KMS-11 (cell line): ENCODE results near the gene BECN2.

Experiments used
- H2AFZ ChIP-seq: fragments of 200-600 bp; sonication (generic); 2 replicates; pipeline ENCODE4 v1.6.1; 2016; ENCODE audit warnings: antibody characterized with exemption, mixed run types, low read depth
- H3K27ac ChIP-seq: fragments of 200-600 bp; sonication (generic); 2 replicates; pipeline ENCODE4 v1.6.1; 2016; ENCODE audit warnings: mild to moderate bottlenecking, mixed run types
- H3K27me3 ChIP-seq: fragments of 200-600 bp; sonication (generic); 2 replicates; pipeline ENCODE4 v1.6.1; 2017; ENCODE audit warnings: mild to moderate bottlenecking, low read depth, mixed run types, moderate library complexity; ENCODE audit not compliant: insufficient read depth
- H3K36me3 ChIP-seq: fragments of 200-600 bp; sonication (generic); 2 replicates; pipeline ENCODE4 v1.6.1; 2017; ENCODE audit warnings: mild to moderate bottlenecking, mixed run types; ENCODE audit not compliant: insufficient read depth
- H3K4me1 ChIP-seq: fragments of 200-600 bp; sonication (generic); 2 replicates; pipeline ENCODE4 v1.6.1; 2016; ENCODE audit warnings: mild to moderate bottlenecking, low read depth, mixed run types; ENCODE audit not compliant: poor library complexity, severe bottlenecking
- H3K4me2 ChIP-seq: fragments of 200-600 bp; sonication (generic); 2 replicates; pipeline ENCODE4 v1.7.0; 2016; ENCODE audit warnings: mild to moderate bottlenecking, mixed run types
- H3K4me3 ChIP-seq: fragments of 200-600 bp; sonication (generic); IDR thresholded peaks from 2 replicates; pipeline ENCODE4 v1.6.1; 2017; ENCODE audit warnings: low read depth, low read length, mixed read lengths; ENCODE audit not compliant: insufficient read depth
- H3K79me2 ChIP-seq: fragments of 200-600 bp; sonication (generic); 2 replicates; pipeline ENCODE4 v1.6.1; 2016; ENCODE audit warnings: low read depth, mixed run types; ENCODE audit not compliant: insufficient read depth
- H3K9ac ChIP-seq: fragments of 200-600 bp; sonication (generic); 2 replicates; pipeline ENCODE4 v1.6.1; 2016; ENCODE audit warnings: mild to moderate bottlenecking, mixed run types
- H4K20me1 ChIP-seq: fragments of 200-600 bp; sonication (generic); 2 replicates; pipeline ENCODE4 v1.6.1; 2016; ENCODE audit warnings: mild to moderate bottlenecking, mixed run types; ENCODE audit not compliant: insufficient read depth
- TF ChIP-seq, protein P1 (sequence below): fragments of 200-600 bp; sonication (generic); conservative IDR thresholded peaks from 2 replicates; pipeline ENCODE4 v1.6.1; 2017; ENCODE audit warnings: low read depth, mild to moderate bottlenecking, antibody characterized with exemption, low read length, moderate library complexity, mixed read lengths

Gene BECN2

DNA sequence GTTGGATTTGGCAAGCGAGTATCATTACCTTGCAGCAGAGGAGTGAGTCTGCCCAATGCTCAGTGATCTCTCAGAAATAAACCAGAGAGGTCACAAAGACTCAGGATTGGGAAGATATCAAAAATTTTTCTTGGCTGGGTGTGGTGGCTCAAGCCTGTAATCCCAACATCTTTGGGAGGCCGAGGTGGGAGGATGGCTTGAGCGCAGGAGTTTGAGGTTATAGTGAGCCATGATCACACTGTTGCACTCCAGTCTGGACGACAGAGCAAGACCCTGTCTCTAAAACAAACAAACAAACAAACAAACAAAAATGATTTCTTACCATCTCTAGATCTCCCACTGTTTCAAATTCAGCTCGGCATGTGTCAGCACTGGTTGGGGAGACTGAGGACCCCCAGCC, 13.3 kb upstream of the BECN2 start:
- peak overlapping the region; percentile 3; the same call in 1 of the 2 replicates for H3K9ac ChIP-seq
- no peaks in the 10 kb centered on the region for H3K36me3 ChIP-seq
- H3K4me3 ChIP-seq = no peak overlapping the region
- no peaks in the 10 kb centered on the region for H4K20me1 ChIP-seq
- TF ChIP-seq, protein P1, sequence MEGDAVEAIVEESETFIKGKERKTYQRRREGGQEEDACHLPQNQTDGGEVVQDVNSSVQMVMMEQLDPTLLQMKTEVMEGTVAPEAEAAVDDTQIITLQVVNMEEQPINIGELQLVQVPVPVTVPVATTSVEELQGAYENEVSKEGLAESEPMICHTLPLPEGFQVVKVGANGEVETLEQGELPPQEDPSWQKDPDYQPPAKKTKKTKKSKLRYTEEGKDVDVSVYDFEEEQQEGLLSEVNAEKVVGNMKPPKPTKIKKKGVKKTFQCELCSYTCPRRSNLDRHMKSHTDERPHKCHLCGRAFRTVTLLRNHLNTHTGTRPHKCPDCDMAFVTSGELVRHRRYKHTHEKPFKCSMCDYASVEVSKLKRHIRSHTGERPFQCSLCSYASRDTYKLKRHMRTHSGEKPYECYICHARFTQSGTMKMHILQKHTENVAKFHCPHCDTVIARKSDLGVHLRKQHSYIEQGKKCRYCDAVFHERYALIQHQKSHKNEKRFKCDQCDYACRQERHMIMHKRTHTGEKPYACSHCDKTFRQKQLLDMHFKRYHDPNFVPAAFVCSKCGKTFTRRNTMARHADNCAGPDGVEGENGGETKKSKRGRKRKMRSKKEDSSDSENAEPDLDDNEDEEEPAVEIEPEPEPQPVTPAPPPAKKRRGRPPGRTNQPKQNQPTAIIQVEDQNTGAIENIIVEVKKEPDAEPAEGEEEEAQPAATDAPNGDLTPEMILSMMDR = no peak
- no peak overlapping the region for H3K27ac ChIP-seq
- no peaks in the 10 kb centered on the region for H3K4me1 ChIP-seq
- H2AFZ ChIP-seq = peak overlapping the region; percentile 42; the same call in 1 of the 2 replicates
- no peaks in the 10 kb centered on the region for H3K27me3 ChIP-seq
- peak overlapping the region; percentile 31 for H3K4me2 ChIP-seq
- no peaks in the 10 kb centered on the region for H3K79me2 ChIP-seq

- H3K79me2 ChIP-seq = no peaks in the 10 kb centered on the region
- H2AFZ ChIP-seq = no peak overlapping the region
- no peaks in the 10 kb centered on the region for H3K27me3 ChIP-seq
- H3K36me3 ChIP-seq = no peaks in the 10 kb centered on the region
- H3K27ac ChIP-seq = no peak overlapping the region
- no peaks in the 10 kb centered on the region for H4K20me1 ChIP-seq
- no peak overlapping the region for H3K4me3 ChIP-seq
- H3K9ac ChIP-seq = no peak overlapping the region
- no peaks in the 10 kb centered on the region for H3K4me1 ChIP-seq
- TF ChIP-seq, protein P1 = no peak
- no peak overlapping the region for H3K4me2 ChIP-seq
These were observed 10.2 kb upstream of the BECN2 start for GRCh38 chr1:241947354-241947753.

- TF ChIP-seq, protein P1 = no peak
- H3K4me1 ChIP-seq = no peaks in the 10 kb centered on the region
- no peak overlapping the region for H3K4me3 ChIP-seq
- H3K27ac ChIP-seq = no peak overlapping the region
- no peaks in the 10 kb centered on the region for H3K27me3 ChIP-seq
- no peaks in the 10 kb centered on the region for H3K79me2 ChIP-seq
- H3K4me2 ChIP-seq = no peak overlapping the region
- H4K20me1 ChIP-seq = no peaks in the 10 kb centered on the region
- no peak overlapping the region for H2AFZ ChIP-seq
- H3K9ac ChIP-seq = no peak overlapping the region
- no peaks in the 10 kb centered on the region for H3K36me3 ChIP-seq
These were observed 7.2 kb upstream of the BECN2 start for GRCh38 chr1:241950390-241950789.

- Histone ChIP-seq H3K27ac (no peak overlapping the region), H4K20me1 (no peaks in the 10 kb centered on the region), H3K4me1 (no peaks in the 10 kb centered on the region), H3K9ac (no peak overlapping the region), H3K27me3 (no peaks in the 10 kb centered on the region), H3K4me2 (no peak overlapping the region), H3K79me2 (no peaks in the 10 kb centered on the region), H2AFZ (no peak overlapping the region), H3K36me3 (no peaks in the 10 kb centered on the region), H3K4me3 (no peak overlapping the region)
- TF ChIP-seq, protein P1 = no peak
These were observed 4.6 kb downstream of the BECN2 start for GRCh38 chr1:241962153-241962552.
